HG03439 (cell line): Measurements from ENCODE around the gene SYT10.
"Not testable (repeated sequence)": the region's sequence is repeated elsewhere in the genome, so short reads cannot be mapped to it uniquely, and the experiment has no call there.

Experiments used
- ATAC-seq: cut with Tn5 transposase; IDR thresholded peaks from one replicate; pipeline ENCODE4 v1.9.1; 2021; ENCODE audit warnings: mild to moderate bottlenecking, moderate library complexity; ENCODE audit not compliant: unreplicated experiment

SYT10 gene

DNA sequence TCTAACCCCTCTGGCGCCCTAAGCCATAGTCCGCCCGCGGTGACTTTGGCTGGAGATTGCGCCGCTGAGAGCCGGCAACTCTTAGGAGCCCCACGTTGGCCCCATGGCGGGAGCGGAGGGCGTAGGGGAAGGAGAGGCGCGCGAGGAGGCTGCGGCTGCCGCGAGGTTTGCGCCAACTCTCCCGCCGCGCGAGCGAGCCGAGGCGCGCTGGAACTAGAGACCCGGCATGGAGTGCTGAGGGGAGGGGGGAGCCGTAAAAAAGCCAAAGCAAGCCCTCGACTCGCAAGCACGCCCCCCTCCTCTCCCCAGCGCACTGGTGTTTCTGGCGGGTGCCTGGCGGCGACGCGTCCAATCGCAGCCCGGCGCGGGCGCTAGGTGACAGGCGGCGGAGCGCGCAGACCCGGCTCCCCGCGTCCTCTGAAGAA is at the start of gene SYT10:
SYT10 (minus strand) TSS at position 233 of the 425 bp plus-strand sequence. CDS start 297 bp downstream, outside the sequence.
- ATAC-seq = no peak

DNA sequence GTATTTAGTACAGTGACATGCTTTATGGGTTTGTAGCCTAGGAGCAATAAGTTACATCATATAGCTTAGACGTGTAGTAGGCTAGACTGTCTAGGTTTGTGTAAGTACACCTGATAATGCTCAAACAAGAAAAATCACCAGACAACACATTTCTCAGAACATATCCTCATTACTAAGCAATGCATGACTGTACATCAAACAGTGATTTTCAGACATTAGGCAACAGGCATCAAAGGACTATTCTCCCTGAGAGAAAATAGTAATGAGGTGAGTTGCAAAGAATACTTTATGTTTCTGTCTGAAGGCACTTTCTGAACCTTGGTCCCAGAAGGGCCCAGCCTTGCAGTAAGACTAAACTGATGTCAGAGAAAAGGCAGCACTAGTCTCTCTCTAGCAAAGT is 48.4 kb upstream of the SYT10 start:
- no peak for ATAC-seq

DNA sequence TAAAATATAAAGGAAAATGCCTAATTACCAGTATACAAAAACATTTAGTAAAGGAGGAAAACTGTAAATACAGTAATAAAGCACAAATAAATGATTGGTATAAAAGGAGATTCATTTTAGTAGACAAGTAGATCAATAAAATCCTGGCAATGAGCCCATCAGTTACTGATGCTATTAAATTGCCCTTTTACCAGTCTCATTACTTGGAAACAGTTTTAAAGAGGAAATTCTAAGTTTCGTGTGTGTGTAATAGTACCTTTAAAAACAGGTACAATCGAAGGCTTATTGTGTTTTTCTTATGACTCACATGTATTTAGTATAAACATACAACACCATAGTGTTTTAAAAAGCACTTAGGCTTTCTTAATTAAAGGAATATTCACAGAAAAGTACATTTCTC is 46.4 kb upstream of the SYT10 start:
- no peak for ATAC-seq

DNA sequence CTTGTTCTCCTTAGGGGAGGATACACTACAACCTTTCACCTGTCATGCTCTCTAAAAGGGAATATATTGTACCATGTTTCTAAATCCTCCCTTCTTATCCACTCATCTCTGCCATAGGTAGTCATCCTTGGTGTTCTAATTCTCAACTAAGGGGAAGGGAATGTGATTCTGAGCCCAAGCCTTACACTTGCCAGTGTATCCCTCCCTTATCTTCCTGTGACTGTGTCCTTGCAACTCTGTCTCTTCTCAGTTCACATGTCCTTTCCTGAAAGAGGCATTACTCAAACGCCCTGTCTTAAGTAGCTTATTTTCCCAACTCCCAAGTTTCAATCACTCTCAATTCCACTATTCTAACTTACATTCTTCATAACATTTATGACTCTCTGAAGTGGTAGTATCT is 44.5 kb upstream of the SYT10 start:
- ATAC-seq = no peak

GRCh38 chr12:33480366-33480765 is 40.7 kb upstream of the SYT10 start:
- ATAC-seq = no peak

DNA sequence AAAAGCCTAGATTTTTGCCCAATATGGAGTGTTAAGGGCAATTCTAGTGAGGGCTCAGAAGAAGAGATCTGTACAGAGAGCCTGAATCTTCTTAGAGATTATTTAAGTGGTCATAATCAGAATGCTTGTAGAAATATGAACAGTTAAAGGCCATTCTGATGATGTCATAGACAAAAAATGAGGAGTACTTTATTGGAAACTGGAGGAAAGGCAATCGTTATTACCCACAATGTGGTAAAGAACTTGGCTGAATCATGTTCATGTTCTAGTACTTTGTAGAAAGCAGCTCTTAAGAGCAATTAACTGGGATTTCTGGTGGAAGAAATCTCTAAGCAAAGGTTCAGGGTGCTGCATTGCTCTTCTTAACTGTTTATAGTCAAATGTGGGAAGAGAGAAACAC is 36.4 kb upstream of the SYT10 start:
- no peak for ATAC-seq

DNA sequence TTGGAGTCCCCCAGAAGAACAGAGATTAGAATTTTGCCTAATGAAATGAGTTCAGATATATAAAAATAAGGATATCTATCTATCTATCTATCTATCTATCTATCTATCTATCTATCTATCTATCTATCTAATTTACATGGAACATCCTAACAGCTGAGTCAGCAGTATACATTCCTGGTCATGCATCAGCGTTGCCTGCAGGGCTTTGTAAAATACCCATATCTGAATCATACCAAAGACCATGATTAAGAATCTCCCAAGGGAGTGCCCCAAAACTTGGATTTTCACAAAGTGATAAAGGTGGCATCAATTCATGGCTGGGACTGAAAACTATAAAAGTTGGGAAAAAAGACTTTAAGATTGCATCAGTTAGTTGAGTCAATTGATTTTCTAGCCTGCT is 32.7 kb upstream of the SYT10 start:
- no peak for ATAC-seq

- ATAC-seq = no peak
These were observed 15.5 kb upstream of the SYT10 start for GRCh38 chr12:33455096-33455495.

GRCh38 chr12:33450480-33450879 is 10.9 kb upstream of the SYT10 start:
- no peak for ATAC-seq

GRCh38 chr12:33440477-33440876 is 858 bp upstream of the SYT10 start:
- ATAC-seq = no peak

- ATAC-seq = no peak
These were observed 600 bp downstream of the SYT10 start for GRCh38 chr12:33438851-33439586.

DNA sequence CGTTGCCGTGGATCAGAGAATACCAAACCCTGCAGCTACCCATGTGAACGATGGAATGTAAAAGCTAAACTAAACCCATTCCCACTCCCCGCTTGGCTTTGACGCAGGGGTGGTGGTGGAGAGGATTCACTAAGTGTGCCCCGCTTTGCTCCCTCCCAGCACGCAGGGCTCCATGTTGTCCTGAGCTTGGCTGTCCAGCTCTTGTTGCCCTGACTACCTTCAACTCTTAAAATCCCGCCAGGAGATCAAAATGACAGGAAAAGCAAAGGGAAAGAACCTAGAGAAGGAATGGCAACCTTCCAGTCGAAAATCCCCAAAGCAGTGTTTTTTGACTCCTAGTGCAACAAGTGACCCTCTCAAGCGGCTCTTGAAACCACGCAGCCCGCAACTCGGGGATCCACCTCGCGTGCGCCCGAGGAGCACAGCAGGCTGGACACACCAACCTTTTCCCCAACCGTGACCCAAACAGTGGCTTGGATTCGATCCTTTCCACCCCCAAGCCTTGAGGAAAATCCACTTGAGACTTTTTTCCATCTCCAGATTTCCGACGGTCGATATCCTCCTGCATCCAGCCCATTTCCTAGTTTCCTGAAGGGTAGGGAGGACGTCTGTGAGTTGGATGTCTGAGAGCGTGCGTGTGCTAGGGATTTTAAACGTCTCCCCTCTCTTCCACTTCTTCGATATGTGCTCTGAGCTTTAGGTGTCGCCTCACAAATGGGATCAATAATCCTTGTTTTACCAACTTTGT is 1.4 kb downstream of the SYT10 start:
- ATAC-seq = no peak

DNA sequence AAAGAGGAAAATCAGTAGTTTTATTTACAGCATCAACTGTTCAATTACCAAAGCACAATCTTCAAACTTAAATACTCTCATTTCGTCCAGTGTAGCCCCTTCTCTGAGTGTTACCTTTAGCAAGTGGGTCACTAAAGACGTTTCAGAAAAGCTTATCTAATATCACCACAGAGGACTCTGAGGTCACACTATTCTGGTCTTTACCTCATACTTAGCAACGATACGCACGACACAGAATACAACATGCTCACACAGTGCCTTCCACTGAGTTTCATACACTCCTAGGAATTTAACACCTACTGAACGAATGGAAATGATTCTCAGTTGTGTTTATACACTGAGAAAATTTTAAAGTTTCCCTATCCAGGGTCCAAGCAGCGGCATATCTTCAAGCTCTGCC is 2.0 kb downstream of the SYT10 start:
- ATAC-seq = no peak

GRCh38 chr12:33432992-33433391 is 6.6 kb downstream of the SYT10 start:
- no peak for ATAC-seq

GRCh38 chr12:33431648-33432047 is 8.0 kb downstream of the SYT10 start:
- no peak for ATAC-seq

- ATAC-seq = no peak
These were observed 10.2 kb downstream of the SYT10 start for GRCh38 chr12:33429468-33429867.

- no peak for ATAC-seq
These were observed 12.5 kb downstream of the SYT10 start for GRCh38 chr12:33427071-33427470.

DNA sequence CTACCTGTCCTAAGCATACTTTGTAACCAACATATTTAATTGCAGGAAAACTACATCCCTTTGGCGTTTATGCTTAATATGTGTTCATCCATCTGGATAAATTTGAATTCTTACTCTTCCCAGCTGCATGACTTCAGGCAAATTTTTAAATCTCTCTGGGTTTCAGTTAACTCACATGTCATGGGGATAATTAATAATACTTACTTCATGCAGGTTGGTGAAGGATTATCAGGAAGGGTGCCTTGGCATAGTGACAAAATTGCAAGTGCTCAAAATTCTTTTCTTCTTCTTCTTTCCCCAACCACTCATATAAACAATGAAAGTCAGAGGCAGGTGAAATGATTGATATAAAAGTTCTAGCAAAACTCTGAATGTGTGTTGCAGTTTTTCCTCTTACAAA is 15.9 kb downstream of the SYT10 start:
- no peak for ATAC-seq

DNA sequence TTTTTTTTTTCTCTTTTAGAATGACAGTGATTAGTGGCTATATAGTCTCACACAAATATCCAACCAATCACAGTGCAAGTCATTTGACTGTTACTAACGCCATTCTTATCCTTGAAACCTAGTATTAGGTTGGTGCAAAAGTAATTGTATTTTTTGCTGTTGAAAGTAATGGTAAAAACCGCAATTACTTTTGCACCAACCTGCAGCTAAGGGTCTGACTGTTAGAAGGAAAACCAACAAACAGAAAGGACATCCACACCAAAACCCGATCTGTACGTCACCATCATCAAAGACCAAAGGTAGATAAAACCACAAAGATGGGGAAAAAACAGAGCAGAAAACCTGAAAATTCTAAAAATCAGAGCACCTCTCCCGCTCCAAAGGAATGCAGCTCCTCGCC is 27.2 kb downstream of the SYT10 start:
- not testable (repeated sequence) for ATAC-seq

DNA sequence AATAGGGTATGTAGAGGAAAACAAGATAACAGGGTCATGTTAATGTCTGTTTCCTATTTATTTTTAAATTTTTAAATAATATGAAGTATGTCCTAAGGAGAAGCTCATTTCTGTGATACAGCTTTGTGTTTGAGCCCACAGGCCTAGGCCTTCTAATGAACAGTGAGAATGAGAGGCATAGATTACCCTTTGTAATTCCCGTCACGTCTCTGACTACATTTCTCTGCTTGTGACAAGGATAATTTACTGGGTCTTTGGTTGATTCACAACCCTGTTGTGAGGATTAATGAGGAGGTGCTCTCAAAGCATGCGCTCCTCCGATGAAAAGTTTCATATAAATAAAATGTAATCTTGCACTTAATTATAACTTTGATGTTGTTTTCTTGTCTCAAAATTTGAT is 56.1 kb downstream of the SYT10 start:
- no peak for ATAC-seq

- ATAC-seq = no peak
These were observed 63.5 kb downstream of the SYT10 start for GRCh38 chr12:33376153-33376552.

GRCh38 chr12:33370318-33370717 is 69.3 kb downstream of the SYT10 start:
- no peak for ATAC-seq
